Heart right ventricle (tissue), 16 donors: ENCODE data around the gene AP3S2. TPM values are rescaled to one million over a fixed set of nuclear protein-coding genes. Genes with fewer than 3 reads are reported as not detected.
A peak's percentile ranks its signal among the peaks of the same experiment; 100 is the strongest.

Experiments
- ATAC-seq, 8 donors: fragments of 200-7000 bp; cut with Tn5 transposase; one replicate each; pipeline ENCODE4 v1.9.1; 2020; ENCODE audit warnings: mild to moderate bottlenecking in 8 of 8, moderate library complexity in 8 of 8, moderate number of reproducible peaks in 1 of 8
- DNase-seq, 2 donors: peaks; one replicate each; pipeline ENCODE4 v3.0.0-alpha.2; 2020
- H3K27ac ChIP-seq, 10 donors: fragments of 200-600 bp; sonication (generic) in 2 of 10; one replicate each; pipeline versions ENCODE4 v1.5.0 to v1.8.0; 2020 to 2022; ENCODE audit warnings: mild to moderate bottlenecking in 3 of 10
- H3K27me3 ChIP-seq, 7 donors: fragments of 200-600 bp; one replicate each; pipeline ENCODE4 v1.8.0; 2021 to 2022; ENCODE audit warnings: mild to moderate bottlenecking in 2 of 7
- H3K36me3 ChIP-seq, 9 donors: fragments of 200-600 bp; sonication (generic) in 1 of 9; one replicate each; pipeline versions ENCODE4 v1.5.0 to v1.8.0; 2020 to 2022; ENCODE audit warnings: mild to moderate bottlenecking in 2 of 9
- H3K4me1 ChIP-seq, 9 donors: fragments of 200-600 bp; sonication (generic) in 1 of 9; one replicate each; pipeline versions ENCODE4 v1.5.0 to v1.8.0; 2020 to 2022; ENCODE audit warnings: mild to moderate bottlenecking in 4 of 9
- H3K4me3 ChIP-seq, 10 donors: fragments of 200-600 bp; sonication (generic) in 2 of 10; one replicate each; pipeline versions ENCODE4 v1.5.0 to v1.8.0; 2020 to 2022; ENCODE audit warnings: mild to moderate bottlenecking in 7 of 10, moderate library complexity in 2 of 10
- H3K9me3 ChIP-seq, 11 donors: fragments of 200-600 bp in 10 of 11; sonication (generic) in 2 of 11; one replicate each; pipeline versions ENCODE4 v1.5.0 to v1.8.0; 2013 to 2022; ENCODE audit warnings: mild to moderate bottlenecking in 2 of 11, control low read depth in 1 of 11, moderate library complexity in 1 of 11
- CTCF ChIP-seq, 9 donors: fragments of 200-600 bp; sonication (generic) in 2 of 9; IDR thresholded peaks; one replicate each; pipeline versions ENCODE4 v1.5.0 to v1.8.0; 2021 to 2022; ENCODE audit warnings: antibody characterized with exemption in 9 of 9, mild to moderate bottlenecking in 5 of 9, moderate library complexity in 1 of 9
- WGBS, 2 donors: extraction: QIAGEN DNeasy Blood & Tissue Kit; methylation state at CpG; one replicate each; pipeline ENCODE4 v1.1.7; 2013; ENCODE audit warnings: inconsistent platforms in 1 of 2; 5-methylcytosine and 5-hydroxymethylcytosine counted together
- intact Hi-C, 10 donors: fragments of 100-400 bp; cut with DNase I; formaldehyde crosslinking; loops; one replicate each; pipeline versions ENCODE4 v1.11.1 to v1.14.2; 2022
- polyA plus RNA-seq, 2 donors: library from polyadenylated mRNA; stranded (reverse); fragments of 200-250 nt; gene quantifications; one replicate each; pipeline ENCODE4 v1.2.3, GENCODE V29; 2013
- total RNA-seq, 10 donors: library from RNA; stranded (reverse); fragmentation: NEBNext Ultra II Directional in 3 of 10; extraction: Animal tissue kit (Norgen Biotek cat#: 25700) in 3 of 10; gene quantifications; one replicate each; pipeline versions ENCODE4 v1.2.1 to v1.2.4, GENCODE V29; 2021 to 2023
- donor health status: Arrhythmogenic right ventricular cardiomyopathy.
- donor health status: ischemic (EF 13 %, LVEDD 7.1; RV severe dilation, severe dysfunction).
- donor health status: healthy with polysubstance abuse.
- donor health status: DM: no; HTN: yes; CAD: no.
- donor health status: DM: no; HTN: no; CAD: no.
- donor health status: ischemic (EF 25% LVEDD 6.9; RV normal size, moderate dysfunction).
- donor health status: ischemic (EF 25% LVEDD 5.7; RV mildly dilated, moderate dysfunction).
- donor health status: healthy.
- donor health status: DM: yes; HTN: yes; CAD: no.
- donor health status: Ischemic cardiomyopathy.
- donor health status: ischemic (EF 35%, LVEDD 5.7; RV mildly dilated, moderate dysfunction).
- donor health status: nonischemic (EF 11% LVEDD 7.7; RV severe dilation, severe dysfunction).
- donor health status: DM: yes; HTN: yes; CAD: no.
- donor health status: PGD.
- donor health status: ischemic (EF 29% LVEDD 5.4; RV normal size, mild dysfunction).
- donor health status: nonischemic (EF 23%, LVEDD 6.1; RV moderate dilation, normal function).

AP3S2 gene
- total and polyA plus RNA-seq, 12 donors, result 16.8 to 55.5 (median 45.5) TPM

GRCh38 chr15:89903015-89903857 is 9.4 kb upstream of the AP3S2 start:
- DNase-seq (no peak), ATAC-seq (no peak)
- 94 to 96% methylated on average over 15 of the region's 15 CpGs for WGBS, 2 donors
- Histone ChIP-seq H3K27me3 (no peaks in the 10 kb centered on the region), H3K36me3 (peaks cover 0 to 84% (median 15%) of the 10 kb centered on the region in 9 donors), H3K9me3 (no peaks in the 10 kb centered on the region), H3K4me1 (peaks cover 0 to 15% (median 4%) of the 10 kb centered on the region in 9 donors), H3K27ac (no peak overlapping the region), H3K4me3 (no peak overlapping the region)
- no peak for TF ChIP-seq CTCF (IDR thresholded peaks at IDR 0.05)
- intact Hi-C loops, result loop anchor here in 5 of 10 donors (5.0 to 10.0 kb wide), 4 partner anchors 59 to 174 kb away; no protein-coding TSS in a partner anchor

GRCh38 chr15:89900849-89901248 is 7.1 kb upstream of the AP3S2 start:
- 40 to 64% methylated on average over 6 of the region's 6 CpGs for WGBS, 2 donors
- DNase-seq (peak in 1 of 2 donors; percentile 32), ATAC-seq (peak; percentile 39 to 95 (median 76))
- Histone ChIP-seq H3K27me3 (no peaks in the 10 kb centered on the region), H3K9me3 (no peaks in the 10 kb centered on the region), H3K4me1 (peaks cover 0 to 15% (median 4%) of the 10 kb centered on the region in 9 donors), H3K4me3 (no peak overlapping the region), H3K36me3 (peaks cover 0 to 61% (median 10%) of the 10 kb centered on the region in 9 donors), H3K27ac (peak overlapping the region in 5 of 10 donors; percentile 9 to 54 (median 48))
- no peak for TF ChIP-seq CTCF (IDR thresholded peaks at IDR 0.05)
- intact Hi-C loops, result loop anchor here in 5 of 10 donors (5.0 to 10.0 kb wide), 4 partner anchors 61 to 176 kb away; no protein-coding TSS in a partner anchor

GRCh38 chr15:89899951-89900567 is 6.3 kb upstream of the AP3S2 start:
- H3K4me3 ChIP-seq, result no peak overlapping the region
- TF ChIP-seq CTCF (IDR thresholded peaks at IDR 0.05), result no peak
- H3K9me3 ChIP-seq, result no peaks in the 10 kb centered on the region
- intact Hi-C loops, result loop anchor here in 9 of 10 donors (5.0 to 10.0 kb wide), 5 partner anchors 62 to 325 kb away; no protein-coding TSS in a partner anchor
- 96 to 99% methylated on average over 3 of the region's 3 CpGs for WGBS, 2 donors
- DNase-seq (no peak), ATAC-seq (no peak)
- H3K4me1 ChIP-seq, result peaks cover 0 to 16% (median 4%) of the 10 kb centered on the region in 9 donors
- H3K27me3 ChIP-seq, result no peaks in the 10 kb centered on the region
- H3K27ac ChIP-seq, result peak overlapping the region in 4 of 10 donors; percentile 9 to 49 (median 32)
- H3K36me3 ChIP-seq, result peaks cover 0 to 54% (median 10%) of the 10 kb centered on the region in 9 donors

GRCh38 chr15:89899295-89899945 is 5.6 kb upstream of the AP3S2 start:
- no peak for TF ChIP-seq CTCF (IDR thresholded peaks at IDR 0.05)
- intact Hi-C loops, result loop anchor here in 5 of 10 donors (5.0 to 10.0 kb wide), 2 partner anchors 173 to 325 kb away; no protein-coding TSS in a partner anchor
- 82 to 90% methylated on average over 12 of the region's 12 CpGs for WGBS, 2 donors
- Histone ChIP-seq H3K36me3 (peaks cover 0 to 47% (median 10%) of the 10 kb centered on the region in 9 donors), H3K4me1 (peaks cover 0 to 23% (median 6%) of the 10 kb centered on the region in 9 donors), H3K27ac (peak overlapping the region in 1 of 10 donors; percentile 48), H3K27me3 (no peaks in the 10 kb centered on the region), H3K9me3 (no peaks in the 10 kb centered on the region), H3K4me3 (no peak overlapping the region)
- DNase-seq (no peak), ATAC-seq (peak in 2 of 8 donors; percentile 23 to 54)
